AG09319 (cell line): ENCODE data around the gene CEACAM6.
"Not testable (repeated sequence)": the region's sequence is repeated elsewhere in the genome, so short reads cannot be mapped to it uniquely, and the experiment has no call there.

Experiments
- DNase-seq: peaks from one replicate; pipeline ENCODE4 v3.0.0-alpha.2; 2010; ENCODE audit warnings: low read depth; ENCODE audit errors: extremely low read depth
- CTCF ChIP-seq: IDR thresholded peaks from 2 replicates; pipeline ENCODE4 v1.5.1; 2011; ENCODE audit warnings: low read depth, mild to moderate bottlenecking, inconsistent platforms, low read length, moderate library complexity

Gene CEACAM6

GRCh38 chr19:41755328-41755913, at the start of gene CEACAM6:
CEACAM6 (plus strand) TSS chr19:41755530; CDS start chr19:41755639, 109 bp downstream.
- TF ChIP-seq CTCF = no peak
- no peak for DNase-seq

GRCh38 chr19:41706741-41707501, 48.4 kb upstream of the CEACAM6 start:
- peak; percentile 46 for TF ChIP-seq CTCF
- DNase-seq = no peak

- DNase-seq = no peak
Observed at GRCh38 chr19:41707502-41707812, 47.9 kb upstream of the CEACAM6 start.

GRCh38 chr19:41707871-41708371, 47.4 kb upstream of the CEACAM6 start:
- no peak for TF ChIP-seq CTCF
- no peak for DNase-seq

More at GRCh38 chr19:41707502-41707812, 47.9 kb upstream of the CEACAM6 start:
- no peak for TF ChIP-seq CTCF

- no peak for TF ChIP-seq CTCF
- no peak for DNase-seq
Observed at GRCh38 chr19:41708481-41708880, 46.8 kb upstream of the CEACAM6 start, which contains the start of gene CEACAM5. CEACAM5 (plus strand) TSS chr19:41708626; CDS start chr19:41708732, 106 bp downstream.

GRCh38 chr19:41709516-41709915, 45.8 kb upstream of the CEACAM6 start:
- not testable (repeated sequence) for DNase-seq

GRCh38 chr19:41709951-41710645, 45.2 kb upstream of the CEACAM6 start:
- no peak for TF ChIP-seq CTCF

More at GRCh38 chr19:41709951-41710645, 45.2 kb upstream of the CEACAM6 start:
- DNase-seq = no peak
